ENCODE measurements around the gene TSKU.
"Not testable (repeated sequence)": the region's sequence is repeated elsewhere in the genome, so short reads cannot be mapped to it uniquely, and the experiment has no call there.

Gene TSKU

GRCh38 chr11:76824980-76825725 lies 42.0 kb downstream of the TSKU start:
- DNase-seq (ENCODE audit: low read depth in 2 of 2): no peak

DNA sequence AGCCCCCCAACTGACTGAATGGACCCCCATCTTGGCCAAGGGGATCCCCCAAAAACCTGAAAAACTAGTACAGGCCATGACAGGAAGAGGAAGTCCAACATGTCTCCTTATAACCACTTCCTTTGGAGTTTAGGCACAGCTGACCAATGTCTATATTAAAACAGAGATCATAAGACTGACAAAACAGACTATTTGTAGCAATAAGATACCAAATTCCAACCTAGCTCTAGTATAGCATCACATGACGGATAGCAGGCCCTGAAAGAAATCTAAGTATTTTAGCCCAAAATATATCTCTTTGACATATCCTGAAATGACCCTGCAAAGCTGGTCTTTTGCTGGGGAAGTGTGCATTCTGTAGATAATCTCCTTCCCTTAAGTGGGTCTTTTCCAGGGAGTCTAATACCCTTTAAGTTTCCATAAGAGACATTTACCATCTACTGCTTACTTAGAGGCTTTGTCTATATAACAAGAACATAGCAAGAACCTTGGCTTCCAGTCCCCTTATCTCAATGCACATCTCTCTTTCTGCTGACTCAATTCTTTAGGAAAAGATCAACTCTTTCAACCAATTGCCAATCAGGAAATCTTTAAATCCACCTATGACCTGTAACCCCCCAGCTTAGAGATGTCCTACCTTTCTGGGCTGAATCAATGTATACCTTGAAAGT lies 42.7 kb downstream of the TSKU start:
- no peak for DNase-seq (ENCODE audit: low read depth in 2 of 2)

GRCh38 chr11:76826508-76826907 lies 43.4 kb downstream of the TSKU start:
- DNase-seq (ENCODE audit: low read depth in 2 of 2): not testable (repeated sequence)

DNA sequence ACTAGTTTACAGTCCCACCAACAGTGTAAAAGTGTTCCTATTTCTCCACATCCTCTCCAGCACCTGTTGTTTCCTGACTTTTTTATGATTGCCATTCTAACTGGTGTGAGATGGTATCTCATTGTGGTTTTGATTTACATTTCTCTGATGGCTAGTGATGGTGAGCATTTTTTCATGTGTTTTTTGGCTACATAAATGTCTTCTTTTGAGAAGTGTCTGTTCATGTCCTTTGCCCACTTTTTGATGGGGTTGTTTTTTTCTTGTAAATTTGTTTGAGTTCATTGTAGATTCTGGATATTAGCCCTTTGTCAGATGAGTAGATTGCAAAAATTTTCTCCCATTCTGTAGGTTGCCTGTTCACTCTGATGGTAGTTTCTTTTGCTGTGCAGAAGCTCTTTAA lies 43.8 kb downstream of the TSKU start:
- not testable (repeated sequence) for DNase-seq (ENCODE audit: low read depth in 2 of 2)

GRCh38 chr11:76830639-76831327 lies 47.6 kb downstream of the TSKU start:
- DNase-seq (ENCODE audit: low read depth in 2 of 2): no peak

DNA sequence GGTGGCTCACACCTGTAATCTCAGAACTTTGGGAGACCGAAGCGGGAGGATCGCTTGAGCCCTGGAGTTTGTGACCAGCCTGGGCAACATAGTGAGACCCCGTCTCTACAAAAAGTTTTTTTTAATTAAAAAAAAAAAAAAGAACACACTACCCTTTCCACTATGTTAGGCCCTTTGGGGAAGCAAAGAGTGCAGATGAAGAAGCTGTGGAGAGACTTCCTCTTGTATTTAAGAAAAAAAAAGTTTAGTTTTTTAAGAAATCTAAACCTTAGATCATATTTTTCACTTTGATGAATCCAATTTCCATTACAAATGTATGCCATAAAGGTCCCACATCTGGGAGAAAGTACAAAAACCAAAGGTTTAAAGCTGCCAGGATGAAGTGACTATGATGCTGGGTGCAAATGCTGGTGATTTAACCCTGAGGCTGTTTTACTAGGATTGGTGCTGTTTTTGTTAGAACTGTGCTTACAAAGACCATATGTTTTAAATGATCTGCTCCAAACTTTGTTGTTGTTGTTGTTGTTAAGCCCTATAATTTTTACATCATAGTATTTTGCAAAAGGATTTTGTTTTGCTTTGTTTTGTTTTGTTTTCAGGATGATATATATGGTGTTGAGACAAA lies 48.6 kb downstream of the TSKU start:
- no peak for DNase-seq (ENCODE audit: low read depth in 2 of 2)

- no peak for DNase-seq (ENCODE audit: low read depth in 2 of 2)
These were observed 49.2 kb downstream of the TSKU start for GRCh38 chr11:76832361-76832760.

- DNase-seq (ENCODE audit: low read depth in 2 of 2): no peak
These were observed 51.0 kb downstream of the TSKU start for GRCh38 chr11:76834151-76834550.

- DNase-seq (ENCODE audit: low read depth in 2 of 2): no peak
These were observed 51.9 kb downstream of the TSKU start for GRCh38 chr11:76835036-76835435.

DNA sequence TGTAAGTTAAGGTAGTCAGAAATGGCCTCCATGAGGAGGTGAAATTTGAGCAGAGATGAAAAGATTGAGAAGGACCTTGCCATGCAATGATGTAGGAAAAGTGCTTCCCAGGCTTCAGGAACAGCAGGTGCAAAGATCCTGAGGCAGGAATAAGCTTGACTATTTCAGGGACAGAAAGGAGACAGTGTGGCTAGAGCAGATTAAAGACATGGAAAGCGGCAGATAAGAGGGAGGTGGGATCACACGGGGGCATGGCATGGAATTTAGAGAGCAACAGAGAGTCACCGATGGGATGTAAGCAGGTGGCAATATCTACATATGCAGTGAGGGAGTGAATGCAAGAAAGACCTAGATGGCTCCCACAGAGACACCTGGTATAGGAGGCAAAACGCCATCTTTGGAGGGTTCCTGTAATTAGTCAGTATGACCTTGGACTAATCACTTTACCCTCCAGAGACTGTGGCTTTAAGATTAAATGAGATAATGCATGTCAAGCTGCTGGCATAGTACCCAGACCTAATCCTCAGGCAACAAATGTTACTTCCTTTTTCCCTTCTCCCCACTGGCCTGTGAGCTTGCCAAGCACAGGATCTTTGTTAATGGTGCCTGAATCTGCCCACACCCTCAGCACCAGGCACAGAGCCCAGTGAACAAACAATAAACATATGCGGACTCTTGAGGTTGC lies 52.9 kb downstream of the TSKU start:
- no peak for DNase-seq (ENCODE audit: low read depth in 2 of 2)

GRCh38 chr11:76836613-76837291 lies 53.6 kb downstream of the TSKU start:
- DNase-seq (ENCODE audit: low read depth in 2 of 2): no peak

GRCh38 chr11:76837696-76838677 lies 54.8 kb downstream of the TSKU start:
- no peak for DNase-seq (ENCODE audit: low read depth in 2 of 2)

DNA sequence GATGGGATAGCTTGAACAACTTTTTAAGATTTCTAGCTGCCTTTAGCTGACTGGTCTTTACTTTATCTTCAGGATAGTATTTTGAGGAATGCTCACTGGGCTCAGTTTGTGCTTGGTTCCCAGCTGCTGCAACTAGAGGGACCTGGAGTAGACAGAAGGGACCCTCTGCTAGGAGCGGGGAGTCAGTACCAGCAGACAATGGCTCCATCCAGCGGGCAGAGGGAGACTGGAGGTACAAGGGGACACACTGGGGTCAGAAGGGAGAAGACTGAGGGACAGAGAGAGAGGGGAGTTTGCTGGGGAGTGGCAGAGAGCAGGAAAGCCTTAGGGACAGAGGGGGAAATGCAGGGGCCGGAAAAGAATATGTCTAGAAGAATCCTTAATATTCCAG lies 55.5 kb downstream of the TSKU start:
- DNase-seq (ENCODE audit: low read depth in 2 of 2): no peak

- no peak for DNase-seq (ENCODE audit: low read depth in 2 of 2)
These were observed 56.2 kb downstream of the TSKU start for GRCh38 chr11:76839311-76839710.

DNA sequence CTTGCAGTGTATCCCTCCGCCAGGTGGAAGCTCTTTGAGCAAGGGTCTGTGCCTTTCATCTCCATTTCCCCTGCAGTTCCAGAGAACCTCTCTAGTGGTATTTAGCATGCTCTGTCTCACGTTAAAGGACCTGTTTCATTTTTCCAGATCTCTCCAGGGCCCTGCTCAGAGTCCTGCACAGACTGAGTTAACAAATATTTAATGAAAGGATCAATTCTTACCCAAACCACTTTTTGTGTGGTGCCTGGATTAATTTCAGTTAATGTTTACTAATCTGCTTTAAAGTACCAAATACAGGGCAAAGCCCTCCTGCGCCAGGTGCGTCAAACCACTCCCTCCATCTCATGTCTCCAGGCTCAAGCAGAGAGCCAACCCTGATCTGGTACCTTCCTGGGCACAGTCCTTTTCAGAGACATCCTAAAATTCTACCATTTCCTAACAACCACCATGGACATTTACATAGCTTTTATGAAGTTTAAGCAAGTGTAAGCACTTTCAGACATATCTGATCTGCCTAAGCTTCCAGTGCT lies 58.8 kb downstream of the TSKU start:
- DNase-seq (ENCODE audit: low read depth in 2 of 2): no peak

DNA sequence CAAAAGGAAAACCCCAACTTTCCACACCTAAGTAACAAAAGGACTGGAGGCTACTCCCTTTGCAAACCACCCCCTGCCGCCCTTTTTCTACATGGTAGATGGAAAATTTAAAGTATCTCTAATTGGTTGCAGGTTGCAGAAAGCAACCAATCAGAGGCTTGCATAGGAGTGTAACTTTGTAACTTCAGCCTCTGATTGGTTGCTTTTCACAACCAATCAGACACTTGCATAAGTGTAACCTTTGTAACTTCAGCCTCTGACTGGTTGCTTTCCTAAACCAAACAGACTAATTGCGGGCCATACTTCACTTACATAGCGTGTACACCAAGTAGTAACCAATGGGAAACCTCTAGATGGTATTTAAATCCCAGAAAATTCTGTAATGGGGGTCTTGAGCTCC lies 60.8 kb downstream of the TSKU start:
- DNase-seq (ENCODE audit: low read depth in 2 of 2): no peak

GRCh38 chr11:76844511-76844910 lies 61.4 kb downstream of the TSKU start:
- no peak for DNase-seq (ENCODE audit: low read depth in 2 of 2)

GRCh38 chr11:76845069-76845468 lies 61.9 kb downstream of the TSKU start:
- no peak for DNase-seq (ENCODE audit: low read depth in 2 of 2)

DNA sequence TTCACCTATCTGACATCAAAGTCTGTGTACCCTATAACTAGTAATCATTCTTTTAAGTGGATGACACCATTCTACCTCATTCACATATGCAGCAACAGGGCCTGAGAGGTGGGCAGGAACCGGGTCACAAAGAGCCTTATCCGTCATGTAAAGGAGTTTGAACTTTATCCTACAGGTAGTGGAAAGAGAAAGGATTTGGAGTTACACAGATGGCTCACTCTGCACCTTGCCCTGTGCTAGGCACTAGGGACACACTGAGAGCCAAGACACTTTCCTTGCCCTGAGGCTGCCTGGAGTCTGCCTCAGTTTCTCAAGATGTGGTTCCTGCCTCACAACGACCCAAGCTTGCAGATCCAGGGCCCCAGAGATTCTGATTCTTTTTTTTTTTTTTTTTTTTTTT lies 63.3 kb downstream of the TSKU start:
- DNase-seq (ENCODE audit: low read depth in 2 of 2): no peak

All from stimulated activated CD8-positive, alpha-beta memory T cell treated with anti-CD3 and anti-CD28 coated beads, Interleukin-7, amount 100 ng/mL, for 1 hour (primary cell).